HCT116 (cell line): Measurements from ENCODE around the gene CASP10. TPM values are rescaled to one million over a fixed set of nuclear protein-coding genes. Genes with fewer than 3 reads are reported as not detected.

Experiments used
- ATAC-seq: fragments of 200-7000 bp; cut with Tn5 transposase; 2 replicates; pipeline ENCODE4 v1.9.1; 2020; ENCODE audit warnings: mild to moderate bottlenecking, moderate library complexity
- BruUV-seq: library from RNA; stranded (reverse); fragments of 400-500 nt; replicated peaks from 2 replicates; lab custom pipeline; 2021; lab: Mats Ljungman, UMichigan
- CTCF ChIA-PET: fragments of 300-600 bp; sonication (Branson Sonifier 250); formaldehyde crosslinking; loops from one replicate; lab custom pipeline; 2021; ENCODE audit warnings: antibody characterized with exemption; lab: Charles Lee
- POLR2A ChIA-PET: fragments of 300-600, 350-600 bp; sonication (Branson Sonifier 250); formaldehyde crosslinking; loops from one replicate; lab custom pipeline; 2021; ENCODE audit warnings: antibody characterized with exemption; lab: Charles Lee
- RAD21 ChIA-PET, 2 experiments: fragments of 300-600 bp; sonication (Branson Sonifier 250); formaldehyde crosslinking; loops; one replicate each; lab custom pipeline; 2023; ENCODE audit warnings: low total read pairs in 2 of 2; ENCODE audit not compliant: uncharacterized antibody in 2 of 2, unreplicated experiment in 2 of 2, low non-redundant PET in 1 of 2; lab: Charles Lee
- DNase-seq: peaks from one replicate; pipeline ENCODE4 v3.0.0-alpha.2; 2010; ENCODE audit warnings: low read depth, low spot score
- H2AFZ ChIP-seq: fragments of 200-600 bp; shearing (Covaris generic), sonication (generic); 2 replicates; pipeline ENCODE4 v1.6.1; 2017; ENCODE audit warnings: low read depth, mixed run types, mixed read lengths, antibody characterized with exemption, low read length; ENCODE audit not compliant: poor library complexity, severe bottlenecking
- H3K27ac ChIP-seq: 2 replicates; pipeline ENCODE4 v1.5.1; 2012; ENCODE audit warnings: low read depth, low read length
- H3K27me3 ChIP-seq: fragments of 200-600 bp; sonication (generic); 2 replicates; pipeline ENCODE4 v1.6.1; 2016; ENCODE audit warnings: mixed run types, low read length, mixed read lengths; ENCODE audit not compliant: insufficient read depth
- H3K36me3 ChIP-seq, 2 experiments: fragments of 200-500 bp in 1 of 2; fragments of 200-600 bp in 1 of 2; sonication (Bioruptor generic) in 1 of 2; sonication (generic) in 1 of 2; 2 replicates each; pipeline versions ENCODE4 v1.5.1 to v1.6.1; 2014 to 2016; ENCODE audit warnings: low read length in 2 of 2, inconsistent platforms in 1 of 2, mixed read lengths in 1 of 2, mixed run types in 1 of 2; ENCODE audit not compliant: insufficient read depth in 2 of 2, control insufficient read depth in 1 of 2
- H3K4me1 ChIP-seq, 2 experiments: fragments of 200-600 bp in 1 of 2; sonication (generic) in 1 of 2; 2 replicates each; pipeline versions ENCODE4 v1.5.1 to v1.6.1; 2012 to 2017; ENCODE audit warnings: low read length in 2 of 2, inconsistent platforms in 1 of 2, mild to moderate bottlenecking in 1 of 2, mixed read lengths in 1 of 2, mixed run types in 1 of 2, moderate library complexity in 1 of 2; ENCODE audit not compliant: insufficient read depth in 2 of 2, control insufficient read depth in 1 of 2
- H3K4me2 ChIP-seq: fragments of 200-600 bp; sonication (generic); 2 replicates; pipeline ENCODE4 v1.6.1; 2017; ENCODE audit warnings: mixed run types, low read length, mixed read lengths
- H3K4me3 ChIP-seq, 2 experiments: fragments of 200-600 bp in 1 of 2; sonication (generic) in 1 of 2; replicated peaks in 1 of 2; 2 replicates each; pipeline ENCODE4 v1.5.1; 2011 to 2016; ENCODE audit warnings: low read length in 2 of 2, control low read depth in 1 of 2, low read depth in 1 of 2, mild to moderate bottlenecking in 1 of 2, mixed read lengths in 1 of 2, mixed run types in 1 of 2
- H3K79me2 ChIP-seq: fragments of 200-600 bp; sonication (generic); 2 replicates; pipeline ENCODE4 v1.6.1; 2017; ENCODE audit warnings: mild to moderate bottlenecking, mixed run types, low read length, moderate library complexity, mixed read lengths; ENCODE audit not compliant: insufficient read depth
- H3K9ac ChIP-seq: fragments of 200-600 bp; sonication (generic); 2 replicates; pipeline ENCODE4 v1.6.1; 2016; ENCODE audit warnings: low read length, mixed read lengths
- H3K9me2 ChIP-seq: fragments of 200-600 bp; sonication (generic), shearing (Covaris generic); 2 replicates; pipeline ENCODE4 v1.6.1; 2017; ENCODE audit warnings: mixed run types, mild to moderate bottlenecking, moderate library complexity; ENCODE audit not compliant: insufficient read depth
- H3K9me3 ChIP-seq, 2 experiments: fragments of 200-500 bp in 1 of 2; fragments of 200-600 bp in 1 of 2; sonication (Bioruptor generic) in 1 of 2; sonication (generic) in 1 of 2; 2 replicates each; pipeline ENCODE4 v1.6.1; 2014 to 2017; ENCODE audit warnings: low read length in 2 of 2, mixed read lengths in 2 of 2, inconsistent platforms in 1 of 2, low read depth in 1 of 2, mild to moderate bottlenecking in 1 of 2, mixed run types in 1 of 2, moderate library complexity in 1 of 2; ENCODE audit not compliant: control insufficient read depth in 1 of 2, insufficient read depth in 1 of 2
- H4K20me1 ChIP-seq: fragments of 200-600 bp; sonication (generic), shearing (Covaris generic); 2 replicates; pipeline ENCODE4 v1.6.1; 2017; ENCODE audit warnings: mixed run types, mild to moderate bottlenecking, moderate library complexity; ENCODE audit not compliant: insufficient read depth
- CEBPB ChIP-seq: IDR thresholded peaks from 2 replicates; pipeline ENCODE4 v1.6.1; 2012; ENCODE audit warnings: low read depth
- FOSL1 ChIP-seq: IDR thresholded peaks from 2 replicates; pipeline ENCODE4 v1.6.1; 2012; ENCODE audit warnings: low read depth
- JUND ChIP-seq: IDR thresholded peaks from 2 replicates; pipeline ENCODE4 v1.6.1; 2012
- MAX ChIP-seq: IDR thresholded peaks from 2 replicates; pipeline ENCODE4 v1.6.1; 2012
- POLR2A ChIP-seq: IDR thresholded peaks from 2 replicates; pipeline ENCODE4 v1.7.0; 2011; ENCODE audit warnings: borderline replicate concordance; ENCODE audit not compliant: insufficient read depth, insufficient read length; ENCODE audit errors: extremely low read depth
- POLR2AphosphoS5 ChIP-seq: IDR thresholded peaks from 2 replicates; pipeline ENCODE4 v1.6.1; 2011; ENCODE audit warnings: mild to moderate bottlenecking, low read depth, low read length, moderate library complexity
- RAD21 ChIP-seq: IDR thresholded peaks from 2 replicates; pipeline ENCODE4 v1.6.1; 2012; ENCODE audit warnings: low read depth, mild to moderate bottlenecking
- SP1 ChIP-seq: IDR thresholded peaks from 2 replicates; pipeline ENCODE4 v1.6.1; 2012; ENCODE audit warnings: low read depth
- YY1 ChIP-seq: IDR thresholded peaks from 2 replicates; pipeline ENCODE4 v1.6.1; 2011; ENCODE audit warnings: low read length, low read depth, moderate library complexity, mild to moderate bottlenecking; ENCODE audit not compliant: insufficient replicate concordance; ENCODE audit errors: extremely low read depth
- intact Hi-C: fragments of 100-400 bp; cut with micrococcal nuclease; formaldehyde crosslinking; loops from 2 replicates; pipeline ENCODE4 v1.10.0; 2022
- total RNA-seq: library from RNA; stranded (reverse); gene quantifications from one replicate; pipeline ENCODE4 v1.2.1, GENCODE V29; 2021; ENCODE audit not compliant: unreplicated experiment

The CASP10 gene
- total RNA-seq, 1 experiment from 2014 or later = 2.6 TPM

GRCh38 chr2:201149064-201149820, 33.7 kb upstream of the CASP10 start:
- no TSS peak for BruUV-seq
- DNase-seq (peak; percentile 77), ATAC-seq (peak; percentile 61)
- Histone ChIP-seq H3K9ac (peak overlapping the region; percentile 58), H3K4me1 (peaks cover 40 to 86% of the 10 kb centered on the region in 2 experiments), H3K9me3 (no peaks in the 10 kb centered on the region), H3K27ac (peak overlapping the region; percentile 98), H3K4me3 (peak overlapping the region; percentile 12 to 41), H4K20me1 (no peaks in the 10 kb centered on the region), H3K4me2 (peak overlapping the region; percentile 79), H3K36me3 (peaks cover 0 to 9% of the 10 kb centered on the region in 2 experiments; a peak in 1 of 4 replicates), H2AFZ (no peak overlapping the region), H3K9me2 (no peaks in the 10 kb centered on the region), H3K27me3 (no peaks in the 10 kb centered on the region), H3K79me2 (no peaks in the 10 kb centered on the region)
- intact Hi-C loops = no loop called here
- ChIA-PET POLR2A (interaction anchor here (1.2 to 3.4 kb wide), 3 partner anchors 34 to 260 kb away, joined by 3 to 8 read pairs (median 3); partner anchors contain the start of genes CFLAR, NIF3L1, ORC2 and PPIL3), RAD21 (no interaction called here), CTCF (interaction anchor here (1.2 to 1.7 kb wide), 4 partner anchors 9 to 84 kb away, joined by 3 to 5 read pairs (median 4); no protein-coding TSS in a partner anchor)
- TF ChIP-seq MAX (peak; percentile 14; the same call in 1 of the 2 replicates), YY1 (no peak), CEBPB (peak; percentile 33; the same call in 1 of the 2 replicates), POLR2A (no peak), RAD21 (peak; percentile 17; the same call in 1 of the 2 replicates), JUND (peak; percentile 36), SP1 (peak; percentile 49; the same call in 1 of the 2 replicates), POLR2AphosphoS5 (peak; percentile 16; the same call in 1 of the 2 replicates), FOSL1 (peak; percentile 36; the same call in 1 of the 2 replicates)
